ENCODE results near the gene PSRC1. TPM values are rescaled to one million over a fixed set of nuclear protein-coding genes. Genes with fewer than 3 reads are reported as not detected.

Gene PSRC1
- total and polyA plus RNA-seq, 2 of the 8 experiments (the other 6 are each of a cell fraction or from before 2014, with no cell fraction given), result 56.1 to 67.3 TPM

DNA sequence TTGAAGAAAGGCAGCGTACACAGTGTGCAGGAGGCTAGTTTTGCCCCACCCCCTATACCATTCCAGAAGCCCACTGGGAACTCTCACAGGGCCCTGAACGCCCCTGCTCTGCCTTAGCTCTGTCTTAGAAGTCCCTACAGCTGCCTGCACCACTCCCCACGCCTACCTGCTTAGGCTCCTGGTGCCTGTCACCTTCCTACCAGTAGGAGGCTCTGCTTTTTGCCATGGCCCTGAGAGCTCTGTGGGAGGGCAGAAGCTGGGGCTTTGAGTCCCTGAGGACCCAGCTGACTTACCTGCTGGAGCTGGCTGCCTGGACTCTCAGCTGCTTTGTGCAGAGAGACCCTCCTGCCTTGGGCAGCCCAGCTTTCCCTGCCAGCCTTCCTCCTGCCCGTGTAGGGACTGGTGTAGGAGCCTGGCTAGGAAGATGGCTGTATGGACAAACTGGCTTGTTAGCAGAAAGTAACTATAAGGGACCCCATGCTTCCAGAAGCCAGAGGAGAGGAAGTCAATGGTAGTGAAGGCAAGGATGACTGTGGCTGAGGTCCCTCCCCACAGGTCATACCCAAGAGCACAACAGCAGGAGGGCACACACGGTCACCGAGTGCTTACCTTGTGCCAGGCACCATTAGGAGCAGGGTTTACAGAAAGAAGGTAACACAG, 43.4 kb downstream of the PSRC1 start:
- peaks cover 21 to 44% (median 31%) of the 10 kb centered on the region in 4 experiments for H3K4me1 ChIP-seq (replicated peaks in 1 of 4; ENCODE audit: control insufficient read depth in 3 of 4, insufficient read depth in 4 of 4, low read length in 3 of 4)
- no peak overlapping the region for H3K4me3 ChIP-seq (ENCODE audit: extremely low read depth in 1 of 4, insufficient read depth in 2 of 4, low read depth in 3 of 4, low read length in 4 of 4)
- TF ChIP-seq TCF12 (IDR thresholded peaks at IDR 0.05; ENCODE audit: low read depth, low read length), result no peak
- TF ChIP-seq HDAC6 (IDR thresholded peaks at IDR 0.05; ENCODE audit: low read depth, low read length), result no peak
- 0 out of 4 replicates have a peak, but pooled peaks of 1 of the 2 experiments have one; percentile 19 for TF ChIP-seq SIN3A (conservative IDR thresholded peaks at IDR 0.05 in 1 of 2, IDR thresholded peaks at IDR 0.05 in 1 of 2; ENCODE audit: low read depth in 1 of 2, low read length in 2 of 2)
- TF ChIP-seq SP4 (IDR thresholded peaks at IDR 0.05; ENCODE audit: low read length), result 0 out of 2 replicates have a peak, but pooled peaks have one; percentile 41
- TF ChIP-seq TEAD4 (IDR thresholded peaks at IDR 0.05; ENCODE audit: low read depth, low read length), result peak; percentile 21; the same call in 1 of the 2 replicates
- no peak for TF ChIP-seq ZNF274 (IDR thresholded peaks at IDR 0.05; ENCODE audit: borderline replicate concordance, extremely low read depth, low read length)
- TF ChIP-seq RAD21 (IDR thresholded peaks at IDR 0.05 in 1 of 2, conservative IDR thresholded peaks at IDR 0.05 in 1 of 2; ENCODE audit: low read depth in 2 of 2, low read length in 2 of 2), result peak; percentile 29 to 60
- 0 out of 3 replicates have a peak, but pooled peaks of 1 of the 2 experiments have one; percentile 3 for TF ChIP-seq EP300 (IDR thresholded peaks at IDR 0.05; ENCODE audit: borderline replicate concordance in 1 of 2, low read depth in 2 of 2, low read length in 2 of 2)
- TF ChIP-seq MAX (IDR thresholded peaks at IDR 0.05), result peak; percentile 56

More for the DNA sequence above, 43.4 kb downstream of the PSRC1 start:
- 51% methylated on average over 6 of the region's 6 CpGs; no CpG with 5 or more reads in 1 of the 2 experiments for WGBS, 2 experiments (ENCODE audit: extremely low coverage in 1 of 2, insufficient coverage in 1 of 2, insufficient read length in 1 of 2, insufficient replicate concordance in 2 of 2, low coverage in 1 of 2, low lambda C conversion rate in 2 of 2, missing lambda C conversion rate in 1 of 2)
- Histone ChIP-seq H4K5ac (ENCODE audit: insufficient read length, low read depth, low read length) (peak overlapping the region; percentile 15), H3K56ac (replicated peaks; ENCODE audit: insufficient read length, low read depth, low read length) (no peak overlapping the region), H3K4me2 (ENCODE audit: insufficient read depth in 1 of 2, low read depth in 2 of 2, low read length in 2 of 2) (peak overlapping the region; percentile 15 to 46; a peak in 3 of 4 replicates), H3K14ac (ENCODE audit: insufficient read length) (no peak overlapping the region), H2AK5ac (ENCODE audit: low read depth, low read length) (peak overlapping the region; percentile 97), H3K18ac (ENCODE audit: extremely low read depth, low read length) (peak overlapping the region; percentile 99), H3K23ac (ENCODE audit: insufficient read length) (no peak overlapping the region), H3K27ac (ENCODE audit: low read depth, low read length) (peak overlapping the region; percentile 13; the same call in 1 of the 2 replicates), H4K20me1 (replicated peaks in 1 of 2; ENCODE audit: control insufficient read depth in 1 of 2, insufficient read depth in 2 of 2, low read length in 2 of 2) (no peaks in the 10 kb centered on the region), H3K9ac (replicated peaks in 1 of 4; ENCODE audit: extremely low read depth in 1 of 4, low read depth in 3 of 4, low read length in 3 of 4) (no peak overlapping the region), H3K27me3 (replicated peaks in 1 of 4; ENCODE audit: control insufficient read depth in 3 of 4, extremely low read depth in 1 of 4, insufficient read depth in 3 of 4, low read length in 3 of 4) (no peaks in the 10 kb centered on the region), H3K23me2 (ENCODE audit: low read depth, low read length) (0 out of 2 replicates have a peak, but pooled peaks cover 3% of the 10 kb centered on the region), H3K4ac (replicated peaks; ENCODE audit: insufficient read length, low read depth, low read length) (peak overlapping the region; percentile 48), H4K8ac (ENCODE audit: extremely low read depth, insufficient read depth, low read length) (peak overlapping the region; percentile 39; the same call in 1 of the 2 replicates), H2BK5ac (ENCODE audit: low read depth, low read length) (peak overlapping the region; percentile 96), H2BK15ac (ENCODE audit: low read length) (peak overlapping the region; percentile 97), H3K9me3 (ENCODE audit: insufficient read depth in 2 of 2, low read depth in 1 of 2, low read length in 1 of 2) (no peaks in the 10 kb centered on the region), H3K79me1 (ENCODE audit: low read depth, low read length) (0 out of 2 replicates have a peak, but pooled peaks cover 2% of the 10 kb centered on the region), H2BK120ac (replicated peaks; ENCODE audit: low read depth, low read length) (no peak overlapping the region), H2BK20ac (ENCODE audit: low read length) (peak overlapping the region; percentile 91), H3K79me2 (ENCODE audit: control insufficient read depth in 1 of 2, insufficient read depth in 2 of 2, low read length in 2 of 2) (no peaks in the 10 kb centered on the region), H4K91ac (replicated peaks; ENCODE audit: insufficient read length, low read length) (peak overlapping the region; percentile 32), H2AFZ (ENCODE audit: low read length) (no peak overlapping the region), H2BK12ac (ENCODE audit: low read depth, low read length) (peak overlapping the region; percentile 96), H3K36me3 (ENCODE audit: control insufficient read depth in 2 of 4, insufficient read depth in 4 of 4, low read length in 3 of 4) (peaks cover 17 to 43% (median 33%) of the 10 kb centered on the region in 4 experiments)
- ChIA-PET POLR2A (ENCODE audit: partially characterized antibody) (interaction anchor here (0.6 to 15.9 kb wide), 16 partner anchors 9 to 773 kb away, joined by 3 to 252 read pairs (median 6); partner anchors contain the start of genes CELSR2, PSRC1 and SARS1), CTCF (ENCODE audit: partially characterized antibody) (interaction anchor here (0.6 to 28.7 kb wide), 21 partner anchors 9 to 163 kb away, joined by 3 to 651 read pairs (median 4); partner anchors contain the start of genes CELSR2, SARS1 and SORT1)
- no peak for FAIRE-seq
- DNase-seq (ENCODE audit: low read depth in 1 of 2, low spot score in 2 of 2), result peak; percentile 65 to 75
